Neural progenitor cell (in vitro differentiated cells): ENCODE results near the gene NUS1. TPM values are rescaled to one million over a fixed set of nuclear protein-coding genes. Genes with fewer than 3 reads are reported as not detected.

Experiments
- DNase-seq: peaks from one replicate; pipeline ENCODE4 v3.0.0-alpha.2; 2016; ENCODE audit warnings: low spot score
- H2AFZ ChIP-seq: fragments of 200-600 bp; sonication (generic); replicated peaks from 2 replicates; pipeline ENCODE4 v1.6.1; 2016; ENCODE audit warnings: antibody characterized with exemption
- H3F3A ChIP-seq: fragments of 200-600 bp; sonication (generic); 2 replicates; pipeline ENCODE4 v1.6.1; 2016; ENCODE audit warnings: antibody characterized with exemption, low read depth
- H3K27ac ChIP-seq: fragments of 200-600 bp; sonication (generic); 2 replicates; pipeline ENCODE4 v1.5.1; 2016; ENCODE audit warnings: mild to moderate bottlenecking
- H3K27me3 ChIP-seq: fragments of 200-600 bp; sonication (generic); 2 replicates; pipeline ENCODE4 v1.6.1; 2016; ENCODE audit warnings: mild to moderate bottlenecking, moderate library complexity
- H3K36me3 ChIP-seq: fragments of 200-600 bp; sonication (generic); 2 replicates; pipeline ENCODE4 v1.5.1; 2016
- H3K4me1 ChIP-seq: fragments of 200-600 bp; sonication (generic); 2 replicates; pipeline ENCODE4 v1.6.1; 2016; ENCODE audit warnings: mixed run types
- H3K4me2 ChIP-seq: fragments of 200-600 bp; sonication (generic); 2 replicates; pipeline ENCODE4 v1.6.1; 2016
- H3K4me3 ChIP-seq: fragments of 200-600 bp; sonication (generic); 2 replicates; pipeline ENCODE4 v1.5.1; 2016
- H3K79me2 ChIP-seq: fragments of 200-600 bp; sonication (generic); 2 replicates; pipeline ENCODE4 v1.6.1; 2016; ENCODE audit warnings: low read depth
- H3K9ac ChIP-seq: fragments of 200-600 bp; sonication (generic); 2 replicates; pipeline ENCODE4 v1.6.1; 2016
- H3K9me3 ChIP-seq: fragments of 200-600 bp; sonication (generic); 2 replicates; pipeline ENCODE4 v1.5.1; 2016; ENCODE audit warnings: low read depth
- H4K20me1 ChIP-seq: fragments of 200-600 bp; sonication (generic); 2 replicates; pipeline ENCODE4 v1.6.1; 2016; ENCODE audit warnings: low read depth
- H3K27ac Mint-ChIP-seq: 3 replicates; pipeline ENCODE4 v1.8.0; 2021; ENCODE audit warnings: mixed read lengths
- H3K27me3 Mint-ChIP-seq: 2 replicates; pipeline ENCODE4 v1.8.0; 2022; ENCODE audit warnings: low read depth, mild to moderate bottlenecking, inconsistent platforms, moderate library complexity, mixed read lengths; ENCODE audit not compliant: insufficient read depth
- H3K36me3 Mint-ChIP-seq: 3 replicates; pipeline ENCODE4 v1.8.0; 2021; ENCODE audit warnings: mixed read lengths
- H3K4me1 Mint-ChIP-seq: 3 replicates; pipeline ENCODE4 v1.8.0; 2021; ENCODE audit warnings: mixed read lengths
- H3K4me3 Mint-ChIP-seq: 3 replicates; pipeline ENCODE4 v1.8.0; 2021; ENCODE audit warnings: mild to moderate bottlenecking, moderate library complexity, mixed read lengths
- H3K9me3 Mint-ChIP-seq: 3 replicates; pipeline ENCODE4 v1.8.0; 2020; ENCODE audit warnings: mixed read lengths
- CTCF ChIP-seq: fragments of 200-600 bp; sonication (generic); IDR thresholded peaks from 2 replicates; pipeline ENCODE4 v1.5.1; 2017; ENCODE audit warnings: antibody characterized with exemption, mild to moderate bottlenecking
- EZH2 ChIP-seq: fragments of 200-600 bp; sonication (generic); IDR thresholded peaks from 2 replicates; pipeline ENCODE4 v1.6.1; 2017; ENCODE audit warnings: antibody characterized with exemption, mild to moderate bottlenecking, moderate library complexity
- EZH2phosphoT487 ChIP-seq: fragments of 200-600 bp; sonication (generic); IDR thresholded peaks from 2 replicates; pipeline ENCODE4 v1.6.1; 2017; ENCODE audit warnings: antibody characterized with exemption
- total RNA-seq: library from RNA; depleted of rRNA; stranded (reverse); fragments of >200 nt; gene quantifications from 2 replicates; pipeline ENCODE4 v1.2.3, GENCODE V29; 2015; ENCODE audit warnings: low replicate concordance

NUS1 gene
- total RNA-seq, 1 donor from 2014 or later: 33.4 TPM

- peak overlapping the region; percentile 89 for H3K4me2 ChIP-seq
- no peaks in the 10 kb centered on the region for H3K36me3 ChIP-seq
- peaks cover 13% of the 10 kb centered on the region for H3K4me1 ChIP-seq
- H3K9ac ChIP-seq: no peak overlapping the region
- H4K20me1 ChIP-seq: peaks cover 52% of the 10 kb centered on the region
- Mint-ChIP-seq H3K27me3 (peaks cover 5% of the 10 kb centered on the region), H3K36me3 (peaks cover 23% of the 10 kb centered on the region), H3K4me1 (peaks cover 21% of the 10 kb centered on the region), H3K4me3 (peak overlapping the region; percentile 92), H3K9me3 (peaks cover 3% of the 10 kb centered on the region), H3K27ac (no peak overlapping the region)
- no peak overlapping the region for H2AFZ ChIP-seq
- peaks cover 62% of the 10 kb centered on the region for H3K79me2 ChIP-seq
- H3K4me3 ChIP-seq: peak overlapping the region; percentile 91
- TF ChIP-seq EZH2phosphoT487 (no peak), EZH2 (no peak), CTCF (no peak)
- H3K27ac ChIP-seq: no peak overlapping the region
- DNase-seq: peak; percentile 5
- no peaks in the 10 kb centered on the region for H3K9me3 ChIP-seq
- no peaks in the 10 kb centered on the region for H3K27me3 ChIP-seq
- no peaks in the 10 kb centered on the region for H3F3A ChIP-seq
Observed at GRCh38 chr6:117676577-117677218, 1.4 kb downstream of the NUS1 start.

GRCh38 chr6:117677553-117678141 lies 2.4 kb downstream of the NUS1 start:
- Histone ChIP-seq H3K4me1 (peaks cover 13% of the 10 kb centered on the region), H3K9me3 (no peaks in the 10 kb centered on the region), H3K4me3 (peak overlapping the region; percentile 91), H3K9ac (no peak overlapping the region), H3K27me3 (no peaks in the 10 kb centered on the region), H3K36me3 (no peaks in the 10 kb centered on the region), H3K79me2 (peaks cover 71% of the 10 kb centered on the region), H4K20me1 (peaks cover 55% of the 10 kb centered on the region), H3K27ac (no peak overlapping the region), H2AFZ (no peak overlapping the region), H3K4me2 (peak overlapping the region; percentile 89), H3F3A (no peaks in the 10 kb centered on the region)
- TF ChIP-seq CTCF (no peak), EZH2phosphoT487 (no peak), EZH2 (no peak)
- Mint-ChIP-seq H3K27me3 (peaks cover 5% of the 10 kb centered on the region), H3K36me3 (peaks cover 23% of the 10 kb centered on the region), H3K4me1 (peaks cover 21% of the 10 kb centered on the region), H3K27ac (no peak overlapping the region), H3K9me3 (peaks cover 3% of the 10 kb centered on the region), H3K4me3 (peak overlapping the region; percentile 92)
- no peak for DNase-seq

GRCh38 chr6:117681162-117681741 lies 6.0 kb downstream of the NUS1 start:
- no peaks in the 10 kb centered on the region for H3K27me3 Mint-ChIP-seq
- H3K27ac Mint-ChIP-seq: no peak overlapping the region
- H3K4me3 Mint-ChIP-seq: no peak overlapping the region
- Histone ChIP-seq H3K4me3 (no peak overlapping the region), H3K9ac (no peak overlapping the region), H2AFZ (no peak overlapping the region), H3K9me3 (no peaks in the 10 kb centered on the region), H3F3A (no peaks in the 10 kb centered on the region), H4K20me1 (peaks cover 73% of the 10 kb centered on the region), H3K36me3 (no peaks in the 10 kb centered on the region), H3K27ac (no peak overlapping the region), H3K4me2 (no peak overlapping the region), H3K79me2 (peaks cover 100% of the 10 kb centered on the region), H3K4me1 (peaks cover 13% of the 10 kb centered on the region), H3K27me3 (no peaks in the 10 kb centered on the region)
- peaks cover 12% of the 10 kb centered on the region for H3K4me1 Mint-ChIP-seq
- TF ChIP-seq EZH2: no peak
- TF ChIP-seq CTCF: no peak
- TF ChIP-seq EZH2phosphoT487: no peak
- H3K9me3 Mint-ChIP-seq: peaks cover 3% of the 10 kb centered on the region
- DNase-seq: no peak
- H3K36me3 Mint-ChIP-seq: peaks cover 27% of the 10 kb centered on the region
